ENCODE results near the gene POLR2H.
A peak's percentile ranks its signal among the peaks of the same experiment; 100 is the strongest.

The POLR2H gene

GRCh38 chr3:184371570-184372018 lies 10.1 kb downstream of the POLR2H start:
- DNase-seq (ENCODE audit: low read depth in 3 of 3, low spot score in 1 of 3), result peak in 1 of 3 donors; percentile 29

GRCh38 chr3:184372296-184372821 lies 10.8 kb downstream of the POLR2H start:
- DNase-seq (ENCODE audit: low read depth in 3 of 3, low spot score in 1 of 3), result no peak

- no peak for DNase-seq (ENCODE audit: low read depth in 3 of 3, low spot score in 1 of 3)
These were observed 11.4 kb downstream of the POLR2H start for GRCh38 chr3:184372911-184373310.

GRCh38 chr3:184373422-184373821 lies 11.9 kb downstream of the POLR2H start:
- no peak for DNase-seq (ENCODE audit: low read depth in 3 of 3, low spot score in 1 of 3)

DNA sequence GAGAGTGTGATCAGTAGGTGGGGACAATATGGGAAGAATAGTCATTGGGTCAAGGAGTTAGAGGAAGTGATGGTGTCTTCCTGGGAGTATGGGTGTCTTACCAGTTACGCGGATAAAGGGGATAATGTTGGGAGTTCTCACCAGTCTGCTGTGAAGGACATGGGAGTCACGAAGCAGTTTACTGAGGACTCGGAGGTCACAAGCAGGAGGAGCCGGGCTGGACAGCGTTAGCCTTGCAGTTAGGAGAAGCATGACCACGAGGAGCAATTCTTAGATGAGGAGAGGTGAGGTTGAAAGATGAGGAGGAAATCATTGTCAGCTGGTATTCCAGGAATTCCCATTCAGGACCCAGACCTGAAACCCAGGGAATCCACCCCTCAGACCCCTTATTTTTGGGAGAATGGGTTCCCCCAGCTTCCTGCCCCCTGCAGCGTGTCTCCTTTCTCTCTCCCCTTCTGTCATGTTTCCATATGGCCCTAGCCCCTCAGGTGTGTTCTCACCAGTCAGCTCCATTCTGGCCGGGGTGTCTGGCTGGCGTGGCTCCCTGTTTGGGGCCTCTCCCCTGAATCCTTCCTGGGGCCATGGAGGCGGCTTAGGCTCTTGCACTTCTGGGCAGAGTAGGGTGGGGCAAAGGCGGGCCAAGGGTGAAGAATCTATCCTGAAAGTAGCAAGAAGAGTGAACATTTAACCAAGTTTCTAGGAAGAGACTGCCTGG lies 14.4 kb downstream of the POLR2H start:
- DNase-seq (ENCODE audit: low read depth in 3 of 3, low spot score in 1 of 3), result no peak

DNA sequence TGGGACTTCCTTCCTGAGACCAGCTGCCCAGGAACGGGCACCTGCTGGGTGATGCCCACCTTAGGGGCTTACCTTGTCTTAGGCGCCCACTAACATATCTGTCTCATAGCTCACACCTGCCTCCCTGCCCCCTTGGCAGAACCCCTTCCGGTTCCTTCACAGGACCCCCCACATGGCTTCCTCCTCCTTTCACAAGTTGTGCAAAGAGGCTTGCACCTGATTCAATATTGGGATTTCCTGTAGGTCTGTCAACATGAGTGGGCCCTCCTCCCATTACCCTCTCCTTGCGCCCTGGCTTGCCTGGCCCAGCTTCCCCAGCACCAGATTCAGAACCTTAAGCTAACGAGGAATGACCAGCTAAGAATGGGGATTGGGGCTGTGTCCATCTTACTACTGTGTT lies 15.9 kb downstream of the POLR2H start:
- no peak for DNase-seq (ENCODE audit: low read depth in 3 of 3, low spot score in 1 of 3)

GRCh38 chr3:184377882-184378445 lies 16.5 kb downstream of the POLR2H start, which contains the start of gene THPO:
Gene THPO (minus strand): TSS chr3:184378207. CDS start chr3:184376259, 1,948 bp downstream.
- no peak for DNase-seq (ENCODE audit: low read depth in 3 of 3, low spot score in 1 of 3)

DNA sequence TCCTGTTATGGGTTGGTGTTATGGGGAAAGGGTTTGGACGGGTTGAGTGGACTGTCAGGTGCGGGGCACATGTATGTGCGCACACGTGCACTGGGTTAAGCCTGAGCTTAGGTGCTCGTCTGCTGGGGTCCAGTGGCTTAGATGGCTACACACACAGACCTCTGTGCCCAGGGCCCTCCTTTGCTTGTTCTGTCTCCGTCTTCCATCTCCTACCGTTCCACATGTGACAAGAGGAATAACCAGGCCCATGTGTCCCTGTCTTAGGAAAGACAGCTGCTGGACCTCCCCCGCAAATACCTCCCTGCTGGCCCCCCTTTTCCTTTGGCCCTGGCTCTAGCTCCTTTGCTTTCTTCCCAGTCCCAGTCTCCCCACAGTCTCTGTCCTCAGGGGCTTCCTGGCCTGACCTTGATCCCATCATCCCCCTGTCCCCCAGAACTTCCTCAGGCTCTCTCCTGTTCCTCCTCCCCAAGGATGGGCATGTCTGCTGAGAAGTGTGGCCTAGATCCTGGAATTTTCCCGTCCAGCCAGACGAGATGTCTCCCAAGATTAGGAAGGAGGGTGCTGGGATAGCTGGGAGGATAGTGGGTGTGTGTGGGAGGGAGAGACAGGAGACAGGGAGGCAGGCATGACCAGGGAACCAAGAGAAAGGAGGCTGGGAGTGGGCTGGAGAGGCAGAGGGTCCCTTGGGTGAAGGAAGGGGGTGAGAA lies 17.3 kb downstream of the POLR2H start:
- DNase-seq (ENCODE audit: low read depth in 3 of 3, low spot score in 1 of 3), result no peak

- no peak for DNase-seq (ENCODE audit: low read depth in 3 of 3, low spot score in 1 of 3)
These were observed 18.1 kb downstream of the POLR2H start, which contains the start of gene CHRD for GRCh38 chr3:184379358-184380184. Gene CHRD (plus strand): TSS chr3:184380054. CDS start chr3:184380319, 265 bp downstream.

DNA sequence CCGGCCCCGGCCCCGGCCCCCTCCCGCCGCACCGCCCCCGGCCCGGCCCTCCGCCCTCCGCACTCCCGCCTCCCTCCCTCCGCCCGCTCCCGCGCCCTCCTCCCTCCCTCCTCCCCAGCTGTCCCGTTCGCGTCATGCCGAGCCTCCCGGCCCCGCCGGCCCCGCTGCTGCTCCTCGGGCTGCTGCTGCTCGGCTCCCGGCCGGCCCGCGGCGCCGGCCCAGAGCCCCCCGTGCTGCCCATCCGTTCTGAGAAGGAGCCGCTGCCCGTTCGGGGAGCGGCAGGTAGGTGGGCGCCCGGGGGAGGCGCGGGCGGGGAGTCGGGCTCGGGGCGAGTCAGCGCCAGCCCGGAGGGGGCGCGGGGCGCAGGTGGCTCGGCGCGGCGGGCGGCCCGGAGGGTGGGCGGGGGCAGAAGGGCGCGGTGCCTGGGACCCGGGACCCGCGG lies 18.7 kb downstream of the POLR2H start:
- DNase-seq (ENCODE audit: low read depth in 3 of 3, low spot score in 1 of 3), result no peak

- DNase-seq (ENCODE audit: low read depth in 3 of 3, low spot score in 1 of 3), result no peak
These were observed 19.2 kb downstream of the POLR2H start for GRCh38 chr3:184380627-184381260.

DNA sequence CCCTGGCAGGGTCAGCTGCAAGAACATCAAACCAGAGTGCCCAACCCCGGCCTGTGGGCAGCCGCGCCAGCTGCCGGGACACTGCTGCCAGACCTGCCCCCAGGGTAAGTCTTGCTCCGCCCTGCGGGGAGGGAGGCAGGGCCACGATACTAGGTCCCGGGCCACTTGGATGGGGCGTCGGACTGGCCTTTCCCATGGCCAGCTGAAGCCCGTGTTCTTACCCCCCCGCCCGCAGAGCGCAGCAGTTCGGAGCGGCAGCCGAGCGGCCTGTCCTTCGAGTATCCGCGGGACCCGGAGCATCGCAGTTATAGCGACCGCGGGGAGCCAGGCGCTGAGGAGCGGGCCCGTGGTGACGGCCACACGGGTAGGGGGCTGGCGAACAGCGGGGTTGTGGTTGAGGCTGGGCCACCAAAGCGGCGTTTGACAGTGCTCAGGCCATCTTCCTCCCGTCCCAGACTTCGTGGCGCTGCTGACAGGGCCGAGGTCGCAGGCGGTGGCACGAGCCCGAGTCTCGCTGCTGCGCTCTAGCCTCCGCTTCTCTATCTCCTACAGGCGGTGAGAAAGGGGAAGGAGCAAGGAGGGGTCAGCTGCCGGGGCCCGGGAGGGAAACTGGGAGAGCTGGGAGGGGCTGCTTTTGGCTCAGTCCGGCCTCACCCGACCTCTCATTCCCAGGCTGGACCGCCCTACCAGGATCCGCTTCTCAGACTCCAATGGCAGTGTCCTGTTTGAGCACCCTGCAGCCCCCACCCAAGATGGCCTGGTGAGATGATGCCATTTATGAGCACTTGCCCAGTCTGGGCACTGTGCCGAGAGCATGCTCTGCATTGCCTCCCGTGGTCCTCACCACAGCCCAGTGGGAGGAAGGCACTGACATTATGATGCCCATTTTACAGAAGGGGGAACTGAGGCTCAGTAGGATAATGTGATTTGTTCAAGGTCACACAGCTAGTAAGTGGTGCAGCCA lies 20.0 kb downstream of the POLR2H start:
- no peak for DNase-seq (ENCODE audit: low read depth in 3 of 3, low spot score in 1 of 3)

DNA sequence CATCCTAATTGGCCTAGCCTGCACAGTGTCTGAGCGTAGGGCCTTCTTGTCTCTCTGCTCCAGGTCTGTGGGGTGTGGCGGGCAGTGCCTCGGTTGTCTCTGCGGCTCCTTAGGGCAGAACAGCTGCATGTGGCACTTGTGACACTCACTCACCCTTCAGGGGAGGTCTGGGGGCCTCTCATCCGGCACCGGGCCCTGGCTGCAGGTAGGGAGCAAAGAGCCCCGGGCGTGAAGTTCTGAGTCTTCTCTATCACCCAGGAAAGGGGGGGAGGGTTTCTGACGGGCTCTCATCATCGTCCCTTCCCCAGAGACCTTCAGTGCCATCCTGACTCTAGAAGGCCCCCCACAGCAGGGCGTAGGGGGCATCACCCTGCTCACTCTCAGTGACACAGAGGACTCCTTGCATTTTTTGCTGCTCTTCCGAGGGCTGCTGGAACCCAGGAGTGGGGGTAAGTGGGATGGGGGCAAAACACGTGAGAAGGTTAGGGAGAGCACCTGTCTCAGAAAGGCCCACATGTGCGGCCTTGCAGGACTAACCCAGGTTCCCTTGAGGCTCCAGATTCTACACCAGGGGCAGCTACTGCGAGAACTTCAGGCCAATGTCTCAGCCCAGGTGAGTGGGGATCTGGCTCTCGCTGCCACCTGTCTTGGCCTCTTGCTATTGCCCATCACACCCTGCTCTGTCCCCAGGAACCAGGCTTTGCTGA lies 21.0 kb downstream of the POLR2H start:
- DNase-seq (ENCODE audit: low read depth in 3 of 3, low spot score in 1 of 3), result no peak

GRCh38 chr3:184383033-184383740 lies 21.7 kb downstream of the POLR2H start:
- DNase-seq (ENCODE audit: low read depth in 3 of 3, low spot score in 1 of 3), result no peak

DNA sequence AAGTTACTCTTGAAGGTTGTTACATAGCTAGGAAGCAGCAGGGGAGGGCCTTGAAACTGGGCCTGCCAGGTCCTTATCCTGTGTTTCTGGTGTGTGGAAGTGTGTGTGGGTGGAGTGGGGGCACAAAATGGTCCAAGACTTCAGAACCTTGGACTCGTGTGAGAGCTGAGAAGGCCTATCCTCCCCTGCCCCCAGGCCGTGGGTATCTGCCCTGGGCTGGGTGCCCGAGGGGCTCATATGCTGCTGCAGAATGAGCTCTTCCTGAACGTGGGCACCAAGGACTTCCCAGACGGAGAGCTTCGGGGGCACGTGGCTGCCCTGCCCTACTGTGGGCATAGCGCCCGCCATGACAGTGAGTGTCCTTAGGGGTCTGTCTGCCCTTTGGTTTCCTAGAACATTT lies 22.8 kb downstream of the POLR2H start:
- DNase-seq (ENCODE audit: low read depth in 3 of 3, low spot score in 1 of 3), result no peak

DNA sequence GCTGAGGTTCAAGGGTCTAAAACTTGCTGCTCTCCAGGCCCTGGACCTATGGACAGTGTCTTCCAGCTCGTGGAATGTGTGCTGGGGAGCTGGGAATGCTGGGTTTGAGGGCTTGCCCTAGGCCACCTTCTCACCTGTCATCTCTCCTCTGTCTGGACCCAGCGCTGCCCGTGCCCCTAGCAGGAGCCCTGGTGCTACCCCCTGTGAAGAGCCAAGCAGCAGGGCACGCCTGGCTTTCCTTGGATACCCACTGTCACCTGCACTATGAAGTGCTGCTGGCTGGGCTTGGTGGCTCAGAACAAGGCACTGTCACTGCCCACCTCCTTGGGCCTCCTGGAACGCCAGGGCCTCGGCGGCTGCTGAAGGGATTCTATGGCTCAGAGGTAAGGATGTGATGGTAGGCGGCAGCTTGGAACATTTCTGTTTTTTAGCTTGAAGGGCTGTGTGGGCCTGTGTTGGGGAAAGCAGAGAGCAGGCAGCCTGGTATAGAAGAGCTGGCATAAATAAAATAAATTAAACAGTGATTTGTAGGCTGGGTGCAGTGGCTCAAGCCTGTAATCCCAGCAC lies 23.4 kb downstream of the POLR2H start:
- DNase-seq (ENCODE audit: low read depth in 3 of 3, low spot score in 1 of 3), result no peak

DNA sequence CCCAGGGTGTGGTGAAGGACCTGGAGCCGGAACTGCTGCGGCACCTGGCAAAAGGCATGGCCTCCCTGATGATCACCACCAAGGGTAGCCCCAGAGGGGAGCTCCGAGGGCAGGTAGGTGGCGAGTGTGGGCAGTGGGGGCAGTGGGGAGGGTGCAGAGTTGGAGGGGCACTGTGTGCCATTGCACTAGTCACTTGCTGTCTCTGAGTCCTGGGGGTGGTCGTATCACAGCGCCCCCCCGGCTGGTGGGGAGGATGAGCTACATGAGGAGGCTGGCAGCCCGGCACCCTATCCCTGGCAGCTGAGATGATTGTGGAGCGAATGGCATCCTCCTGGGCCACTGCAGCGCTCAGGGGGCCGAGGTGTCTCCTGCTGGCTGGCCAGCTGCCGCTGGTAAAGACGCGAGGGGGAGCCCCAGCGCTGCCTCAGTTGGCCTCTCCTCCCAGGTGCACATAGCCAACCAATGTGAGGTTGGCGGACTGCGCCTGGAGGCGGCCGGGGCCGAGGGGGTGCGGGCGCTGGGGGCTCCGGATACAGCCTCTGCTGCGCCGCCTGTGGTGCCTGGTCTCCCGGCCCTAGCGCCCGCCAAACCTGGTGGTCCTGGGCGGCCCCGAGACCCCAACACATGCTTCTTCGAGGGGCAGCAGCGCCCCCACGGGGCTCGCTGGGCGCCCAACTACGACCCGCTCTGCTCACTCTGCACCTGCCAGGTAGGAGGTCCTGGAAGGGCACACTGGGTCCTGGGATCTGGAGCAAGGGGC lies 24.7 kb downstream of the POLR2H start:
- no peak for DNase-seq (ENCODE audit: low read depth in 3 of 3, low spot score in 1 of 3)
